HG03095 (cell line): ENCODE measurements around the gene TBX15.
A peak's percentile ranks its signal among the peaks of the same experiment; 100 is the strongest.
"Not testable (repeated sequence)": the region's sequence is repeated elsewhere in the genome, so short reads cannot be mapped to it uniquely, and the experiment has no call there.

Experiments used
- ATAC-seq: cut with Tn5 transposase; IDR thresholded peaks from one replicate; pipeline ENCODE4 v1.9.1; 2021; ENCODE audit warnings: moderate library complexity; ENCODE audit not compliant: unreplicated experiment

The TBX15 gene

DNA sequence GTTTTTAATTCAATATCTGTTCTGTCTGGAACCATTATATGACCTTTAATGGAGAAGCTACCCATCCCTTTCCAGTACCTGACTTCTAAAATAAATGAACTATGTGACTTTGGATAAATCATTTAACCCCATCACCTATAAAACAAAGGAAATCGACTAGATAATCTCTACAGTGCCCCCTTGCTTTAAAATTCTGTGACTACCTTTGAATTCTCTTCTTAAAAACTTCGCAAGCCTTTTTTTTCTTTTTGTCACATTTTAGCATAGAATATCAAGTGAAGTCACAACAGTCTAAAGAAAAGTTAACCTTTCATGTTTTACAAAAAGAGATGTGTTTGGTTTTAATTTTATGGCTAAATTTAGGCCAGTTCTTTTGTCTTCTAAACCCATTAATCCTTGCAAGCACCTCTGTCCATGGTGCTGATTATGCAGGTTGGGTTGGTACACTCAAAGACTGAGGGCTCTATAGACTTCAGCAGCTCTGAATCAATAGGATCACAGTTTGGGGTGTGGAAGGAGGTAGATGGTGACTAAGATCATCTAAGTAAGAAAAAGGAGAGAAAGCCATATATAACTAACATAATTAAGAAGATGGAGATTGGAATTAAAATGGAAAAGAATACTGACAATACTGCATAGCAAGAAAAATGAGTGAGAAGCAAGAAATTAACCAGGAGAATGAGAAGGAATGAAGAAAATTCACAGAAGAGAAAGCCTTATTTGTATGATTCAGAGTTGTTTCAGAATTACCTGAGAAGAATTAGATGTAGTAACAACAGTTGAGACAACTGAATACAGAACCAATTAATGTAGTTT is 59.2 kb downstream of the TBX15 start:
- no peak for ATAC-seq

DNA sequence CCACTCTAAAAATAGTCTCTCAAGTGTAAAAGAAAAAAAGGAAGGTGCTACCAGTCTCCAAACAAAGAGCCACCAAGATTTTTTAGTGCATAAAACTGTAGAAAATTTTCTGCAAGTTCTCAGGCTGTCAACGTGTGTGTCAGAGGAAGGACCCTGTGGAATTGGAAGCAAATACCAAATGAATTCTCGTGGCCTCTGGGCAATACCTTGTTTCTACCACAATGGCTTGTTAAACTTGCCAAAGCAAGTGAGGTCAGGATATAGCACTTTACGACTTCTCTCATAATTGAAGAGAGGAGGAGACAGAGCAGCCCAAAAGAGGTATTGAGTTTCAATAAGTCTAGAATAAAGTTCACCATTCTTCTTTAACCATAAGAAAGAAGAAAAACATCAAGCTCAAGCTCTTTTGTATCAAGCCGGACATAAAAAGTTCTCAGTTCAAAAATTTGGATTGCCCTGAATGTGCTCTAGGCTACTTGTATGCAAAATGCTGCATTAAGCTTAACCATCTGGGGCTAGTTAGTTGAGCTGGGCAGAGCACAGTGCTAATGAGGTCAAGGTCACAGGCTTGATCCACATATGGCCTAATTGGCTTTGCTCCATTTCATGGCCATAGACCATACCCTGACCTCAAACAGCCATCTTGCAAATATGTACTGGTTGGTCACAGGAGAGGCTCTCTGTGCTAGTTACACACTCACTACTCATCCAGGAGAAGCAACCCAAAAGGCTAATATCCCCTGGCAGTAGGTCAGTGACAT is 60.5 kb downstream of the TBX15 start:
- ATAC-seq = no peak

DNA sequence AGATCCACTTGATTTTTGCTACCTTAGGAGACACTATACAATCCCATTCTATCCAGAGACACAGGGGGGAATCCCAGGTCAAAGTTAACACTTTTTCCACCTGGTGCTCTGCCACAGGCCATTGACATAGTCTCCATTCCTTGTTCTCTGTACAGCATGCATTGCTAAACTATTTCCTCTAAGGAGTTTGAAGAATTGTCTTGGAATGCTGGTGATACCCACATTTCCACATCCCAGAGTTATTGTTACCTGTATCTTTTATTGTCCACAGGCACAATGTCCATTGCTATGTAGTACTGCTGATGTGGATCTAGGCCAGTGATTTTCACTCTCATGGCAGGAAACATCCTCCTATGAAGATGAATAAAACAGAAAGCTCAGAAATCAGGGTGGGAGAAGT is 61.9 kb downstream of the TBX15 start:
- ATAC-seq = no peak

DNA sequence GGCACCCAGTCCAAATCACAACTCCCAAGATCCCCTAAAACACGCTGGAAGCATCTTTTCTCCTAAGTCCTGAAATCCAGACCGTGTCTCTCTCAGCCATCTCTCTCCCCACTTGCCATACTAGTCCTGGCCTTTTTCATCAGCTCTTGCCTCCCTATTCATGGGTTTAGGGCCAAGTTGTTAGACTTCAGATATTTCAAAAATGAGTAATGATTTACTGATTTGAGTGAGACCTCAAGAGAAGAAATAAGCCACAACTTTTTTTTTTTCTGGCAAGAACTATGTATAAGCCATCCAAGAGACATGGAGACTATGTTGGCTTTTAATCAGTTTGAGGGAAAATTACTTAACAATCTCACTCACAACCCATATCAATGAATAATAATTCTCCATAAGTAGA is 62.5 kb downstream of the TBX15 start:
- no peak for ATAC-seq

DNA sequence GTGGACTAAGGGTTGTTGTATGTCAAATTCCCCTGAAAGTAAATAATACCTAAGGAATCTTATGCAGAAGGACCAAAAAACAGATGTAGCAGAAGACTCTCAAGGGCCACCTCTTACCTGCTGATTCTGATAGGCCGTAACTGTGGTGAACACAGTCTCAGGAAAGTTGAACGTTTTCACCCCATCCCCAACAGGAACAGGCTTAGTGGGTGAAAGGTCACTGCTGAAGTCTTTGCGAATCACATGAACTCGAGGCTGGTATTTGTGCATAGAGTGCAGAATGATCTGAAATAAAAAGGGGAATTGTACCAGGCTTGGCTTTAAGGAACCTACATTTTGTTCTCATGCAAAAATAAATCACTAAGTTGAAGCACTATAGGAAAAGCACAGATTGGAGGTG is 64.8 kb downstream of the TBX15 start:
- no peak for ATAC-seq

DNA sequence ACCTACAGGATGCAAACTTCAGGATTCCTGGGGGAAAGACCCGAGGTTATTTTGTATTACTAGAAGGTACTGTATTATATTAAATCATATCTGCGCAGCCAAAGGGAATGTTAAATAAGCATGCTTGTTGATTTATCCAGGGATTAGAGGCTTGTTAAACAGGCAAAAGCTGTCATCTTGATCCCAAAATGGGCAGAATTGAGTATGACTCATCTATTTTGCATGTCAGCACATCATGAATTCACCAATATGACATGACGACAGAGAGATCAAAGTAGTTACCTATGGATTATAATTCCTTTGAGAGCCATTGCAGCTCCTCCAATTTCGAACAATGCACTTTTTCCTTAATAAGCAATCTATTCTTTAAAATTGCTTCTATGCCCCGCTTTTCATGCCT is 66.1 kb downstream of the TBX15 start:
- no peak for ATAC-seq

DNA sequence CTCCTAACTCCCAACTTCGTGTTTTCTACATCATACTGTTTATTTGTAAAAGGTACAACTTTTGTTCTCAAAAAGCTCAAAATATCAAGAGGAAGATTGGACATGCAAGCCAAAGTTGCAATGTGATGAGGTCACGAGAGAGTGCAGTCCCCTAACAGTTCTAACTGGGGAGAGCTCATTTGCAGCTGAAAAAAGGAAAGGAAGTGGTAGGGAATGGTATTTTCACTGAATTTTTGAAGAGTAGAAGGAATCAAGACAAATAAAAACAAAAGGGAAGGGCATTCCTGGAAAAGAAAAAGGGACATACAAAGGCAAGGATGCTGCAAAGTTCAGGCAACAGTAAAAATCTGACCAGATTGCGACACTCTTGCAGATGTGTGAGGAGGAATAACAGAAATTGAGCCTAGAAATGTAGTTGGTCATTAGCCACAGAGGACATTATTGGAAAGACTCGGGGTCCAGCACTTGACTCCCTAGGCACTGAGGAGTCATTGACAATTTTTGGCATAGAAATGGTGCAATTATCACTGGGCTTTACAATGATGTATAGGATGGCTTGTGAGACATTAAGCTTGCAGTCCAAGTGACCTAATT is 67.9 kb downstream of the TBX15 start:
- ATAC-seq = no peak

DNA sequence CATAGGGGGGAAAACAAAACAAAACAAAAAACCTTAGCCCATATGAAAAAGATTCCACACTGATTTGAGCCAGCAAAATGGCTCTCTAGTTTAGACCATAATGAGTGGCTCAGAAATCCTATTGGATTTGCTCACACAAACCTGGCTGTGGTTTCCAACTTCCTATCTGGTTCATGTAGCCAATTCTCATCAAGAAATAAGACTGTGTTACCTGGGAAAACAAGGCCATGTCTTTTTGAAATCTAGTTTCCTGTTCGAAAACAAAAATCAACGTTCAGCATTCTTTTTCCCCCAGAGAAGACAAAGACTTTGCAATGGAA is 69.2 kb downstream of the TBX15 start:
- ATAC-seq = no peak

DNA sequence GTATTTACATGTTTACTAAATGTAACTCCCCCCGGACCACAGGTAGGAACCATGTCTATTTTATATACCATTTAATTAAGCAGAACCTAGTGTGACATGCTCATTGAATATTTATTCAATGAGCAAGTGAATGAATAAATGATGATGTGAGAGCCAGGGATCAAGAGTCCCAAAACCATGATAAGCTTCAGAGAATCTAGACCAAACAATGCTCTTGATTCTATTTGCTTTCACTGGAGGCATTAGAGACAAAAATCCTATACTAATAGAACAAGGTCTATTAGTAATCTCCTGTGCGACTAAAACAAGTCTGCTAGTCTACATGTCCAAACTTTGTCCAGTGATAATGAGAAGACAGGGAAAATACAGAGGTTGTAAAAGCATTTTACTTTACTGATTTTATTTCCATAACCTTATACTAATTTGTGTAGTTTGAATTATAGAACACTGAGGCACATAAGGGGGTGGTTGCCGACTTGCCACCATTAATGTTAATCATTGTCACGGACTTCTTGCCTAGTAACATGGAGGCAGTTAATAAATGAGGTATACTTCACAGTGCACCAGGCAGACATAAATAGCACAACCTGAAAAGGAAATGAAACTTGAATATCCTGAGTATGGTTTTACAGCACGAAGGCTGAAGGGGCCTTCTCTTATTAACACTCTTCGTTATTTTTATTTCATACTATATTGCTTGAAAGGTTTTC is 69.8 kb downstream of the TBX15 start:
- ATAC-seq = peak; percentile 71

DNA sequence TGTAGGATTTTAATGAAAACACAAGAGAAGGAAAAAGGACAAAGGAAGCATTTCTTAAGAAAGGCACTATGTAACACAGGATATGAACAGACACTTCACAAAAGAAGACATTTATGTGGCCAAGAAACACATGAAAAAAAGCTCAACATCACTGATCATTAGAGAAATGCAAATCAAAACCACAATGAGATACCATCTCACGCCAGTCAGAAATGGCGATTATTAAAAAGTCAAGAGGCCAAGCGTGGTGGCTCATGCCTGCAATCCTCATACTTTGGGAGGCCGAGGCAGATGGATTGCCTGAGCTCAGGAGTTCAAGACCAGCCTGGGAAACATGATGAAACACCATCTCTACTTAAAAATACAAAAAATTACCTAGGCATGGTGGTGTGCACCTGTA is 71.8 kb downstream of the TBX15 start:
- not testable (repeated sequence) for ATAC-seq

DNA sequence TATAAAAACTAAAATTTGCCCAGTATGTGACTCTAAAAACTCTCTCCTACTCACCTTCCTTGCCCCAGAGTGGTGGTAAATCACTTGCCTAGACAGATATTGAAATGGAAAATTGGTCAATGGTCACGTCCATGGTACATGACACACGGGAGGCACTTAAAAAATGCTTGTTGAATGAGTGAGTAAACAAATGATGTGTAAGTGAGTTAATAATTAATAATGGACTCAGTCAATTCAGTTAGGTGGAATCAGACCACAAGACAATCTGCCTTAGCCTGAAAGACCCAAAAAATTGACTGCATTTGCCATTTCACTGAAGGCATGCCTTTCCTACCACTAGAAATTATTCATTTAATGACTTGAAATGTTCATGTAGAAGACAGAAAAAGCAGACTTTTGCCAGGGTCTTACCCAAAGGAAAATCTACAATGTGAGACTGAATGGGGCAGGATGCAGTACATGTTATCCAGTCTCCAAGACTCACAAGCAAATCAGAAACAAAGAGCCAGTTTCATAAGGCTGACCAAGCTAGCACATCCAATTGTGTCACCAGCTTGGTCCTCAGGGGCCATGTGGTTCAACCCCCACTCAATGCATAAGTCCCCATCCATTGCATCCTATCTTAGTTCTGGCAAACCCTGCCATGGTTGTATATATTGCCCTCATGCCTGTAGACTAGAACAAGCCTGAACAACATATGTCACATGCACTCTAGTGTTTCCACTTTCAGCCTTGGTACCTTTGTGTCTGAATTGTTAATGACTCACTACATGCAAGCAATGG is 73.6 kb downstream of the TBX15 start:
- peak; percentile 38 for ATAC-seq

DNA sequence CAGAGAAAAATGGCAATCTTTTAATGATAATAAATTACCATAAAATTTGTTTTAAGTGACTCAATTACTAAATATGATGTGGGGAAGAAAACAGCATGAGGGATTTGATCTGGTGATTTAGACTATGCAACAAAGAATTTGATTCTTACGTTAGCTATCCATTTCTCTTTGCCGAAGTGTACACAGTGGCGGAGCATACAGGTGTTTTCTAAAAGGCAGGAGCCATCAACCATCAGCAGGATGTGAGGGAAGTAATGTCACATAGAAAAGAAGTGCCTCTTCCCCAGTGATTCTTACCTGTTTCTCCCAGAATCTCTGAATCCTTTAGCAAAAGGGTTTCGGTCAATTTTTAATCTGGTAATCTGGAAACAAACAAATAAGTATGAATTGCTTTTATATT is 74.3 kb downstream of the TBX15 start:
- ATAC-seq = no peak

DNA sequence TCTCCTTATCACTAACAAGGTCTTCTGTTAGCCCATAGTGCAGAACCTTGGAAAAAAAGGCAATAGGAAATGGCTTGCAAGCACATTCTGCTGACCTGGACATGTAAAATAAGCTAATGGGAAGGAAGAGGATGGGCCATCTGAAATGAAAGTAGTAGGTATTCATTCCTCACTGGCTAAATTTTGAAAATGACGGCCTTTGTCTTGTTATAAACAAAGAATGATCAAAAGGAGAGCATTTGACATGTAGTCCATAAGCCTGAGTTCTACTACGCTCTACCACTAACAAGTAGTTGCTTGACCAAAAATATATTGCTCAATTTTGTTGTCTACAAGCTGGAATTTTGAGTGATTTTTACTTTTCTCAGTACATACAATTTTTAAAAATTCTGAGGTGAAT is 75.6 kb downstream of the TBX15 start:
- no peak for ATAC-seq

DNA sequence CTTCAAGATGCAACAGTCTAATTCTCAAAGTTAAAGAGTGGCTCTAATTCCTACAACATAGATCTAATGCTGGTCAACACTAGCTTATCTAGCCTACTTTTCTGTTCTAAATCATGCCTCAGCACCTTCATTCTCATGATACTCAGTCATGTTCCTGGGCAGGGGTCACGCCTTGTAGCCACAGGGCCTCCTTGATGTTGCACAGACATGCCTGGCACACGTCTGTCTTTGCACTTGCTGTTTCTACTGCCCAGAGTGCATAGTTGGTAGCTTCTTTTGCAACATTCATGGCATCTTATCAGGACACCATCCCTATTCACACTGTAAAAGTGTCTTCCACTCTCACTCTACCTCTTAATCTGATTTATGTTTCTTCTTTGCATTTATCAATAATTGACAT is 76.6 kb downstream of the TBX15 start:
- no peak for ATAC-seq

DNA sequence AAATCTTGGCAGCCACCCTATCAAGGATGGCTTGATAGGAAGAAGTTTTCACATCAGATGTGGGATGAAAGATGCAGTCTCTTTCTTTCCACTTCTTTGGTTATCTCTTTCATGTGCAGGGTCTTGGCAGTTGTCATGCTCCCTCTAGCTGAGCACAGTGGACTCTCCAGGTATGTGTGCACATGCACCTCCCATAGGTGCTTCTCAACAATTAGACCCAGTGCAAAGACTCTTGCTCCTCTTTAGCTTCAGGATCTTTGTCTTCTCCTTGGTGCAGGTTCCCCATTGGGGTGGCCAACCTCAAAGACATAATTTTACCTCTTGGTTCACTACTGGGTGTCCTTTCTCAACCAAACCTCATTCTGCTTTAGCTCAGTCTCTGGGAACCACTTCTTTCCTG is 80.7 kb downstream of the TBX15 start:
- ATAC-seq = no peak

DNA sequence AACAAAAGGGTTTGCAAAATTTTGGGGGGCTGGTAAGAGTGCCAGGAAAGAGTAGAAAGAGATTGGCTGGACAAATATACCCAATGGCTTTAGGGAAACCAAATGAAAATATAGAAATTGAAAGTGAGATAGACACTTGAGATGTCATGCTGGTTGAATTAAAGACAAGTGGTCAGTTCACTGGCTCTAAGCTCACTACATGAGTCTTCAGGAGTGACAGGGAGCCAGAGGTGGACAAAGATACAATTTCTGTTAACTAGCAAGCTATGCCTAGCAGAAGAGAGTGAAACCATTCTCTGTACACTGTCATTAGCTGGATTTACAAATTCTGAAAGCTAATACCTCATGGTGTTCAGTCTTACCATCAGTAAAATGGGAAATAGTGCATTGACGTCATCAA is 82.5 kb downstream of the TBX15 start:
- ATAC-seq = no peak

DNA sequence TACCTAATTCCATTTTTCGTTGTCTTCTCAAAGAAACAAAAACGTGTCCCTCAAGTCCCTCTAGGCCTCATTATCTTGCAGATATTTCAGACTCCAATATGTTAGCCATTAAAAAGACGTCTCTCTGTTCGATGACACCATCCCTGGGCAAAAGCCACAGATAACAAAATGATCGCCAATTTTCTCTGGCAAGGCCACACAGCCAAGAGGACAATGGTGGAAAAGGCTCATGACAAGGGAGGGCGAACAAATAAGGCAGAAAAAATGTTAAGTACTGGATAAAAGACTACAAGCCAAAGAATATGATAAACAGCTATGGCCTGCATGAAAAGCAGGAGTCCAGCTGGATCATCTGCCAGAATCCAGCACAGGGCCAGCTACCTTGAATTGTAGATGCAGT is 82.9 kb downstream of the TBX15 start:
- no peak for ATAC-seq

DNA sequence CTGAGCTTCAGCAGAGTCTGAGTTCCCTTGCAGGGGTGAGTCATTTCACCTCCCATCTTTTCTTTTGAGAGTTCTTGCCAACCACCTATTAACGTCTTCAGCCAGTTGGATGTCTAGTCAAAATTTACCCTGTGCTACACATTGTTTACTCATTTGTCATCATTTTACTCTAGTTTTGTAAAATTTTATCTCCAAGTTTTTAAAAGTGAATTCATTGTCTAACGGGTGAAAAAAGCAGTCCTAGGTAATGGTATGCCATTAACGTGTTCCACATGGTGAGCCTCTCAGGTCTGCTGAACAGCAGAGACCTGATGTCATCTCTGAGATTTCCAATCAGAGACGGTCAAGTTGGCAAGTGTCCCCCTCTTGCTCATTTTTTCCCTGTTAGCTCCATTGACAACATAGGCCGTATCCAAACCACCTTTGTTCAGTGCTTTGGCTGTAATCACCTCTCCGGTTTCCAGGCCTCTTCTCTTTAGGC is 85.4 kb downstream of the TBX15 start:
- ATAC-seq = no peak

DNA sequence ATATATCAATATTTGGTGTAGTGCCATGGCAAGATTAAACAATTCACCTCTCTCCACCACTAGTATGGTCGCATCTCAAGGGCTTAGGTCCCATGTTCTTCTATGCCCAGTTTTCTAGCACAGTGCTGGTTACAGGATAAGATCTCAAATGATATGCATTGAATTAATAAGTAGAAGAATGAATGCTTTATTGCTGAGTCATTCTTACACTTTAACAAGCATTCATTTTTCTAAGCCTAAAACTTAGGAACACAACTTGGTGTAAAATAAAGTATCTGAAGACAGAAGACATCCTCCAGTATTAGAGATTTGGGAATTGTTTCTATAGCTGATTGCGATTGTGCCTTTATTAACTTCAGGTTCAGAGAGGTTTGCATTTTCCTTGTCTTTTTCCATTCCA is 85.8 kb downstream of the TBX15 start:
- no peak for ATAC-seq

DNA sequence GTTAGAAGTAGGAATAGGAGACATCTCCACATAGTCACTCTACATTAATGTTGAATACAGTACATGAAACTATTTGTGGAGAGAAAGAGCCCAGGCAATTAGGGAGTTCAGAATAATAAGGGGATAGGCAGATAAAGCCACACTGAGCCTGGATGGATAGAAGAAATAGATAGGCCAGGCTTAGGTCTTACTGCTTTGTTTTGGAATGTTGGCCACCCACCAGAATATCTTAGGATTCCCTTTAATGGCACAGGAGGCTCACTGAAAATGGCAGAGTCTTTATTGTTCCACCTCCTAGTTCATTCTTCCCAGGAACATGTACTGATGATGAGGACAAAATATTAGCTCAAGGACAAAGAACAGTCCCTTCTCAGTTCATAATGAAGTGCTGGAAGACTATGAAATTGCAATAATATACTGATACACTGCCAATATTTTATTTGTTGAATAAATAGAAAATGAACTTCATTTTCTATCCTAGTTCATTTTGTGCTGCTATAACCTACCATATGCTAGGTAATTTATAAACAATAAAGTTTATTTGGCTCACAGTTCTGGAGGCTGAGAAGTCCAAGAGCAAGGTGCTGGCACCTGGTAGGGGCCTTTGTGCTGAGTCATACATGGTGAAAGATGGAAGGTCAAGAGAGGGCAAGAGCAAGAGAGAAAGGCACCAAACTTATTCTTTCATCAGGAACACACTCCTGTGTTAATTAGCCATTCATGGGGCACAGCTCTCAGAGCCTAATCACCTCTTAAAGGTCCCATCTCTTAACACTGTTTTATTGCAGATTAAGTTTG is 87.3 kb downstream of the TBX15 start:
- ATAC-seq = no peak
